NCI-H2171 (cell line): ENCODE data around the gene PALM3.

Experiments used
- DNase-seq: peaks from one replicate; lab custom pipeline; 2025; lab: John Stamatoyannopoulos, UW

The PALM3 gene, protein sequence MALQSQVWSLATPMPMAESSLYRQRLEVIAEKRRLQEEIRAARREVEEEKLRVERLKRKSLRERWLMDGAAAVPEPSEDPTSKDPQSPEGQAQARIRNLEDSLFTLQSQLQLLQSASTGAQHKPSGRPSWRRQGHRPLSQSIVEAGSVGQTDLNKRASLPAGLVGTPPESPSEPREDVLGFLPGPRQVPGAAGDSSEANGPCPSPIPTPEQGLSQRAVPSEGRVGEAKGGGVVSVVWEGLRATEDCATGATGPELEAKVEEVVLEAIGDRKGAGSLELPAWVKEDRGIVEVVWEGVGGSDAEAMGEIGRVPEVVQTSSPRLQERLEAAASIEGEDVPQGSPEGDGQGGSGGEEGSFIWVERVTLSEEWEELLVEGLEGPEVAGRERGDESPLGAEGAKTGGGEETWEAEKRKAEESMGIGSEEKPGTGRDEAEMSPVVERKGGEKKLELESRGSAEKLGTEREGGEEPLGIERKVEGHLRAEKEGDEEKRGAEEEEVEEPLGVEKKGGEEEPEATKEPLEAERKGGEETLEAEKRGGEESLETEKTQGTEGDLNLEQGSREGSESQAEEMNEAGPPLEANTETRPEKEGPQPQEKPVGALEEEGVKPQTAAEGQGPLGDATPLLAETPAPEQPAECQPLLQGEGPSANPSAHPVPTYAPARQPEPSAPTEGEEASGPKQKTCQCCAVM

DNA sequence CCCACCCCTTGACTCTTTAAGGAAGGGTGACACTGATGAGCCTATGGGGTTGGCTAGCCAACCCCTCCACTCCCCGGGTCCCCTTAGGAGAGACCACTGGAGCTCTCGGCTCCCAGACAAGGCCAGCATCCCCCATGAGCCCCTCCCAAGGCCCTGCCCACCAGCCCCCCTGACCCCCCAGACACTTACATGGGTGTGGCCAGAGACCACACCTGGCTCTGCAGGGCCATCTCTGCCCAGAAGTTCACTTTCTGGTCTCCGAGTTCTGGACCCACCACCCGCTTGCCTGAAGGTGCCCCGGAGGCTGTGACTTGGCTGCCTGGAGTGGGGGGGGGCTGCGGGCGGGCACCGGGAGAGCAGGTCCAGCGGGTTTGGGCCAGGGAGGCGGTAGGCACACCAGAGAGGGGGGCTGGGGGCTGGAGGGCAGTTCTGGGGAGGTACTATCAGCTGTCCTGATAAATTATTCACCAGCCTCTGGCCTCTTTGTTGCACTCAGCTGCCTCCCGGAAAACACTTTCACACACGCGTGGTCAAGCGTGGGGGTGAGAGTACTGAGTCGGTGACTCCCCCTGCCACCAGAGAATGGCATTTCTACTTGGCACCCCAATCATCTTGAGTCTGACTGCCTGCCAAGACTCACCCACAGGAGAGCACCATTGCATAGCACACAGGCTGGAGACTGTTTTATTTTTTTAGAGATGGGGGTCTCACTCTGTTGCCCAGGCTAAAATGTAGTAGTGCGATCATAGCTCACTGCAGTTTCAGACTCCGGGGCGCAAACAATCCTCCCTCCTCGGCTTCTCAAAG lies at the start of gene PALM3:
Gene PALM3, minus strand, starts transcription at position 326 of the 807 bp plus-strand sequence. Its CDS starts 96 bp downstream, at position 230.
- no peak for DNase-seq

DNA sequence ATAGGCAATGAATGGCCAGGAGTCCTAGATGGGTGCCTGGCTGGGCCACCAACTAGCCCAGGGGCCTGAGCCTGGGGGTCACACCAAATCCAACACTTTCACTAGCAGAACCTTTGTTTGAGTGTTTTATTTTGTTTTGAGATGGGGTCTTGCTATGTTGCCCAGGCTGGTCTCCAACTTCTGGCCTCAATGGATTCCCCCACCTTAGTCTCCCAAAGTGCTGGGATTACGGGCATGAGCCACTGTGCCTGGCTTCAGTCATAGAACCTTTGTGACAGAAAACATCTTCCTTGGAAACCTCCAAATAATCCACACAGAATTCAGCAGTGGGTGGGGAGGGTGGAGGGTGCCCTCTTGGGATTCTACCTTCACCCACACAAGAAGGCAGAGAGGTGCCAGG lies 49.6 kb upstream of the PALM3 start:
- DNase-seq: no peak

DNA sequence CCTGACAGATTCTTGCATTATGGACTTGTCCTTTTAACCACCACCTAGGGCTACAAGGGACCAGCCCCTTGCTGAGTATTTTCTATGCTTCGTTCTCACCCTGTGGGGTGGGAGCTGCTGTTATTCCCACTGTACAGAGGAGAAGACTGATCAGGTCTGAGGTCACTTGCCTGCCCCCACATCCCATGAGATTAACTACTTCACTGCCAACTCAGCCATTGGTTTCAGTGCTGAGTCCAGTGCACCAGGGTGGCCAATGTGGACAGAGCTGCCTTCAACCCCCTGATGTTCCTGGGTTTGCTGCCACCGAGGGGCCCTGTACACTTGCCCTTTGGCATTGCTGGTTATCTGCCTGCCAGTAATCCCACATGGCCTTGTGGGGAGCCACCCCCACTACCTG lies 48.8 kb upstream of the PALM3 start:
- DNase-seq: no peak

- no peak for DNase-seq
These were observed 45.9 kb upstream of the PALM3 start for GRCh38 chr19:14107581-14108461.

GRCh38 chr19:14106840-14107239 lies 45.0 kb upstream of the PALM3 start:
- DNase-seq: no peak

DNA sequence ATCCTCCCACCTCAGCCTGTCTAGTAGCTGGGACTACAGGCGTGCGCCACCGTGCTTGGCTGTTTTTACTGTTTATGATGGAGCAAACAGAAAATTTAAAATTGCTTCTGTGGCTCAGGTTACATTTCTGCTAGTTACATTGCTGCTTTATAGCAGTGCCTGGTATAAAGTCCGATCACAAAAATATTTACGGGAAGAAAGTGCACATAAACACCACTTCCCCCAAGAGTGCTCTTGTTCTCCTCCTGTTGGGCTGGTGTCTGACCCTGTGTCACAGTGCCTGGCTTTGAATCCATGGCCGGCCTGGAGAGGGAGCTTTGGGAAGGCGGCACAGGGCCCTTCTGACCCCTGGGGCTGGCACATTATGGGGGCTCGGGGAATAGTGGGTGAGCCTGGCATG lies 43.8 kb upstream of the PALM3 start:
- no peak for DNase-seq

GRCh38 chr19:14103310-14103709 lies 41.4 kb upstream of the PALM3 start:
- no peak for DNase-seq

GRCh38 chr19:14102756-14103155 lies 40.9 kb upstream of the PALM3 start:
- DNase-seq: no peak

- no peak for DNase-seq
These were observed 40.3 kb upstream of the PALM3 start for GRCh38 chr19:14102102-14102696.

DNA sequence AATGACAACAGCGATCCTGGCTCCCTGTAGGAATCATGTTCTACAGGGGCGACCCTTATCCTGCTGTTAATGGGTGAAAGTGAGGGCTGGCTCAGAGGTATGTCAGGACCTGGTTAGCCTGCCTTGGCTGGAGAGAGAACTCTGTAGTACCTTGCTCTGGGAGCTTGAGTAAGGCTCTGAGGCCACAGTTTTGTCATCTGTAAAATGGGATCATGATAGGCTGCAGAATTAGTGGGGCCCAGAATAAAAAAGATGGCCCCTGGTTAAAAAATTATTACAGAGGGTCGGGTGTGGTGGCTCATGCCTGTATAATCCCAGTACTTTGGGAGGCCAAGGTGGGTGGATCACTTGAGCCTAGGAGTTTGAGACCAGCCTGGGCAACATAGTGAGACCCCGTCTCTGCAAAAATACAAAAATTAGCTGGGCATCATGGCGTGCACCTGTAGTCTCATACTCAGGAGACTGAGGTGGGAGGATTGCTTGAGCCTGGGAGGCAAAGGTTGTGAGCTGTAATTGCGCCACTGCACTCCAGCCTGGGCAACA lies 39.2 kb upstream of the PALM3 start:
- DNase-seq: no peak

DNA sequence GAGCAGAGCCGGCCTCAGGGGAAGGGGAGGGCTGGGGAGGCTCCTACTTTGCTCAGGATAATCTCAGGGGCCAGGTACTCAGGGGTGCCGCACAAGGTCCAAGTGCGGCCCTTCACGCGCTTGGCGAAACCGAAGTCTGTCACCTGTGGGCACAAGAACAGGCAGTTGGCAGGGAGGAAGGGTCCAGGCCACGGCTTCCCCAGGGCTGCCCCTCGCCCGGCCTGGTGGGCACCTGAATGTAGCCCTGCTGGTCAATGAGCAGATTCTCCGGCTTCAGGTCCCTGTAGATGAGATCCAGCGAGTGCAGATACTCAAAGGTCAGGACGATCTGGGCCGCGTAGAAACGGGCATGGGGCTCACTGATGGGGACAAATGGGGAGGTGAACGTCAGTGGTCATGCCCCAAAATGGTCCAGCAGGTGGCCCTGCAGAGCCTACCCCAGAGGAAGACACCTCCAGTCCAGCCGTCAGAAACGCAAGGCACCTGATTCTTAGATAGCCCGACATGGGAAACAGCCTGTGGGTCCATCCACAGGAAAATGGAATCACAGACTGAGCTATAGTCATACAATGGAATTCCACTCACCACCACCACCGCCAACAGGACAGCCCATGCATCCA lies 35.8 kb upstream of the PALM3 start:
- no peak for DNase-seq

- no peak for DNase-seq
These were observed 34.6 kb upstream of the PALM3 start for GRCh38 chr19:14096272-14096992.

DNA sequence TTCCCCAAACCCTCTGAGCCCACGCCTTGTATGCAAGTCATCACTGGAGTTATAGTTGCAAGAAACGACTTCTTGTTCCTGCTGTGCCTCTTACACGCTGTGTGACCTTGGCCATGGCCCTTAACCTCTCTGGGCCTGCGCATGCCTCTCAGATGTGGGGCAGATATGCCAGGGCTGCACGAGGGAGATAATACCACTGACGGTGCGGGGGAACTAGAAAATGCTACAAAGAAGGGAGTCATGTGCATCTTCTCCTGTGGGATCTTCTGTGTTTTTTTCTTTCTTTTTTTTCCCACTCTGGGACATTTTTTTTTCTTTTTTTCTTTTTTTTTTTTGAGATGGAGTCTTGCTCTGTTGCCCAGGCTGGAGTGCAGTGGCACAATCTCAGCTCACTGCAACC lies 33.0 kb upstream of the PALM3 start:
- no peak for DNase-seq

GRCh38 chr19:14093117-14093823 lies 31.4 kb upstream of the PALM3 start:
- DNase-seq: no peak

GRCh38 chr19:14091813-14092462 lies 30.1 kb upstream of the PALM3 start:
- no peak for DNase-seq

DNA sequence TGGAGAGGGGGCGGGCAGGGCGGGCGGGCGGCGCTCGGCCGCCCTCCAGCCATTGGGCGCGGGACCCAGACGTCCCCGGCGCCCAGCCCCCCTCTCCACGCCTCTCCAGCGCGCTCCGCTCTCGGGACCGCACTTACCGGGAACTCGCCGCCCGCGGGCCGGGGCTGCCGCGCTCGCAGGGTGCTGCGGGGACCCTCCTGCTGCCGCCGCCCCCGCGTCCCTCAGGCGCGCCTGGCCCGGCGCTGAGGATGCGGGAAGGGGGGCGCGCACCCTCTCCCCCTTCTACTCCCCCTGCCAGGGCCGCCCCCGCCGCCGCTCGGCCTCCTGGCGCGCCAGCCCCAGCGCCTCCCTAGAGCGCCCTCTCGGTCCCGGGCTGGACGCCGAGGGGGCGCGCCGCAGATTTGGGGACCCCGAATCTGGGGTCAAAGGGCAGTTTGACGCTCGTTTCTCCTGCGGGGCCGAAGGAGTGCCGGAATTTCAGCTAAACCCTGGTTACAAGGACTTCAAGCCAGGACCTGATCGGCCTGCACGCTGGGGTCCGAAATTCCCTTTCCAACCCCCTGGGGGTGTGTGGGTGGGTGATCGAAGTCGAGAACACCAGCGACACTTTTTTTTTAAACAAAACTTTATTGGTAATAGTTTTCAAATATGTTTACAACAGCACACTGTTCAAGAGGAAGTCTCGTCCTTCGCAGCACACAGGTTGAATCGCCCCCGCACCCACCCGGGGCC lies 29.4 kb upstream of the PALM3 start:
- DNase-seq: peak; percentile 89

- DNase-seq: peak; percentile 97
These were observed 28.7 kb upstream of the PALM3 start, which contains the start of gene SAMD1 for GRCh38 chr19:14090509-14091080. TSS of gene SAMD1 (minus strand) at chr19:14090751.
